Renal cortex interstitium (tissue), 15 donors: ENCODE data around the gene USP17L24. TPM values are rescaled to one million over a fixed set of nuclear protein-coding genes. Genes with fewer than 3 reads are reported as not detected.
"Not testable (repeated sequence)": the region's sequence is repeated elsewhere in the genome, so short reads cannot be mapped to it uniquely, and the experiment has no call there.

Experiments used
- DNase-seq, 11 donors: peaks; one replicate each; pipeline ENCODE4 v3.0.0-alpha.2; 2013; ENCODE audit warnings: low read depth in 9 of 11, low spot score in 4 of 11; ENCODE audit errors: extremely low read depth in 1 of 11
- long read RNA-seq, 16 experiments: transcript quantifications; one replicate each; lab custom pipeline, GENCODE V29; 2026
- polyA plus RNA-seq, 3 donors: library from polyadenylated mRNA; unstranded; fragments of 120-200 nt; gene quantifications; one replicate each; pipeline ENCODE4 v1.2.1, GENCODE V29; 2013; ENCODE audit not compliant: insufficient read length in 3 of 3

Gene USP17L24
- polyA plus RNA-seq = not detected
- long read RNA-seq, donor 1 = 0 reads
- long read RNA-seq, donor 2, partial matches to known transcripts = 0 of 1 reads
- long read RNA-seq, donor 2, other reads (novel, unspliced or antisense) = 0 of 1 reads
- long read RNA-seq, donor 3 = 0 reads
- long read RNA-seq, donor 4 = 0 reads
- long read RNA-seq, donor 5 = 0 reads
- long read RNA-seq, donor 6 = 0 reads
- long read RNA-seq, donor 7 = 0 reads
- long read RNA-seq, donor 8 = 0 reads
- long read RNA-seq, donor 9 = 0 reads
- long read RNA-seq, donor 10 = 0 reads
- long read RNA-seq, donor 11 = 0 reads
- long read RNA-seq, donor 12 = 0 reads
- long read RNA-seq, donor 13 = 0 reads
- long read RNA-seq, donor 14 = 0 reads
- long read RNA-seq, donor 15 = 0 reads
- long read RNA-seq, donor 16 = 0 reads

- DNase-seq = not testable (repeated sequence)
These were observed at the start of gene USP17L24 for GRCh38 chr4:9324865-9325264. Gene USP17L24 (plus strand): TSS chr4:9325165. CDS start chr4:9325165, 0 bp downstream.

GRCh38 chr4:9324191-9324590, 774 bp upstream of the USP17L24 start:
- DNase-seq = not testable (repeated sequence)

GRCh38 chr4:9329611-9330010, 4.6 kb downstream of the USP17L24 start, which contains the start of gene USP17L25:
Gene USP17L25 (plus strand): TSS chr4:9329911. CDS start chr4:9329911, 0 bp downstream.
- DNase-seq = not testable (repeated sequence)

DNA sequence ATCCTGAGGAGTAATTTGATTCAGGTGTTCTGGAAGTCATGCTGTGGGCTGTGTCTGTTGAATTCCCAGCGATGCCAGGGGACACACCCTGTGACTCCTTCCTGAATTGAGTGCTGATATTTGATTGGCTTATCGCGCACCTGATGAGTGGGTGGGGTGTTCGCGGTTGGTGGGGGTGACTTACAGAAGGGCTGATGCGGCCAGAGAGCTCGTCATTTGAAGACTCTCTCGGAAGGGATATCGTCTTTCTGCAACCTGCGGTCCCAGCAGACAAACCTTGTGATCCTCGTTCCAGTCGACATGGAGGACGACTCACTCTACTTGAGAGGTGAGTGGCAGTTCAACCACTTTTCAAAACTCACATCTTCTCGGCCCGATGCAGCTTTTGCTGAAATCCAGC, 9.4 kb downstream of the USP17L24 start, which contains the start of gene USP17L26:
Gene USP17L26, plus strand, starts transcription at position 301 of the 400 bp plus-strand sequence. Its CDS starts 0 bp downstream, at position 301.
- not testable (repeated sequence) for DNase-seq

DNA sequence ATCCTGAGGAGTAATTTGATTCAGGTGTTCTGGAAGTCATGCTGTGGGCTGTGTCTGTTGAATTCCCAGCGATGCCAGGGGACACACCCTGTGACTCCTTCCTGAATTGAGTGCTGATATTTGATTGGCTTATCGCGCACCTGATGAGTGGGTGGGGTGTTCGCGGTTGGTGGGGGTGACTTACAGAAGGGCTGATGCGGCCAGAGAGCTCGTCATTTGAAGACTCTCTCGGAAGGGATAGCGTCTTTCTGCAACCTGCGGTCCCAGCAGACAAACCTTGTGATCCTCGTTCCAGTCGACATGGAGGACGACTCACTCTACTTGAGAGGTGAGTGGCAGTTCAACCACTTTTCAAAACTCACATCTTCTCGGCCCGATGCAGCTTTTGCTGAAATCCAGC, 14.1 kb downstream of the USP17L24 start, which contains the start of gene USP17L5:
Gene USP17L5, plus strand, starts transcription at position 301 of the 400 bp plus-strand sequence. Its CDS starts 0 bp downstream, at position 301.
- DNase-seq = not testable (repeated sequence)

- DNase-seq = not testable (repeated sequence)
These were observed 18.9 kb downstream of the USP17L24 start, which contains the start of gene USP17L27 for GRCh38 chr4:9343848-9344247. Gene USP17L27 (plus strand): TSS chr4:9344148. CDS start chr4:9344148, 0 bp downstream.

DNA sequence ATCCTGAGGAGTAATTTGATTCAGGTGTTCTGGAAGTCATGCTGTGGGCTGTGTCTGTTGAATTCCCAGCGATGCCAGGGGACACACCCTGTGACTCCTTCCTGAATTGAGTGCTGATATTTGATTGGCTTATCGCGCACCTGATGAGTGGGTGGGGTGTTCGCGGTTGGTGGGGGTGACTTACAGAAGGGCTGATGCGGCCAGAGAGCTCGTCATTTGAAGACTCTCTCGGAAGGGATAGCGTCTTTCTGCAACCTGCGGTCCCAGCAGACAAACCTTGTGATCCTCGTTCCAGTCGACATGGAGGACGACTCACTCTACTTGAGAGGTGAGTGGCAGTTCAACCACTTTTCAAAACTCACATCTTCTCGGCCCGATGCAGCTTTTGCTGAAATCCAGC, 23.6 kb downstream of the USP17L24 start, which contains the start of gene USP17L28:
Gene USP17L28, plus strand, starts transcription at position 301 of the 400 bp plus-strand sequence. Its CDS starts 0 bp downstream, at position 301.
- DNase-seq = not testable (repeated sequence)

DNA sequence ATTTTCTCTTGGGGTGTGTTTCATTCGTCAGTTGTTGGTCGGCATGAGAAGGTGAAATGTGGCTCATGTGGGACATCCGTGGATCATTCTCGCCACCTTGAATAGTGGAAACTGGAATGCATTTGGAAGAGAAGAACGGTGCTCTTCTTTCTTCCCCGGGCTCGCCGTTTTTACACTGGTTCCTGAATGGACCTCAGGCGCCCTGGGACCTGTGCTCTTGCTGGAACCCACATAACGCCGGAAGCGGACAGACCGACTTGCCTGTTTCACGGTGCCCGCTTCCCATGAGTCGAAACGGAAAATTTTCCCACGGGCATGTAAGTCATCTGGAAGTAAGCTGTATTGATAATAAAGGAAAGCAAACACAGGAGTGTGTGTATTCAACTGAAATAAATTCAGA, 25.9 kb downstream of the USP17L24 start:
- not testable (repeated sequence) for DNase-seq

GRCh38 chr4:9353338-9353737, 28.4 kb downstream of the USP17L24 start, which contains the start of gene USP17L29:
Gene USP17L29 (plus strand): TSS chr4:9353638. CDS start chr4:9353638, 0 bp downstream.
- DNase-seq = not testable (repeated sequence)

GRCh38 chr4:9362829-9363228, 37.9 kb downstream of the USP17L24 start, which contains the start of gene USP17L30:
Gene USP17L30 (plus strand): TSS chr4:9363129. CDS start chr4:9363129, 0 bp downstream.
- DNase-seq = not testable (repeated sequence)

Other genes with a start within 250 kb of the USP17L24 start
- gene FAM90A26, start 154.8 kb upstream of the USP17L24 start, polyA plus RNA-seq = under 1 TPM in 2 of 3 donors, not detected in 1; 0.11 to 0.20 TPM
- gene USP17L10, start 114.5 kb upstream of the USP17L24 start, polyA plus RNA-seq = not detected
- gene USP17L11, start 109.8 kb upstream of the USP17L24 start, polyA plus RNA-seq = not detected
- not detected for gene USP17L12, start 105.0 kb upstream of the USP17L24 start, polyA plus RNA-seq
- not detected for gene USP17L13, start 100.3 kb upstream of the USP17L24 start, polyA plus RNA-seq
- not detected for gene USP17L15, start 90.8 kb upstream of the USP17L24 start, polyA plus RNA-seq
- gene USP17L17, start 81.3 kb upstream of the USP17L24 start, polyA plus RNA-seq = not detected
- gene USP17L18, start 76.5 kb upstream of the USP17L24 start, polyA plus RNA-seq = not detected
- not detected for gene USP17L19, start 71.8 kb upstream of the USP17L24 start, polyA plus RNA-seq
- not detected for gene USP17L20, start 67.0 kb upstream of the USP17L24 start, polyA plus RNA-seq
- gene USP17L21, start 62.3 kb upstream of the USP17L24 start, polyA plus RNA-seq = not detected
- not detected for gene USP17L22, start 57.5 kb upstream of the USP17L24 start, polyA plus RNA-seq
- not detected for gene USP17L25, start 4.7 kb downstream of the USP17L24 start, polyA plus RNA-seq
- gene USP17L26, start 9.5 kb downstream of the USP17L24 start, polyA plus RNA-seq = not detected
- gene USP17L5, start 14.2 kb downstream of the USP17L24 start, polyA plus RNA-seq = not detected
- gene USP17L27, start 19.0 kb downstream of the USP17L24 start, polyA plus RNA-seq = not detected
- gene USP17L28, start 23.7 kb downstream of the USP17L24 start, polyA plus RNA-seq = not detected
- not detected for gene USP17L29, start 28.5 kb downstream of the USP17L24 start, polyA plus RNA-seq
- not detected for gene USP17L30, start 38.0 kb downstream of the USP17L24 start, polyA plus RNA-seq
- gene DEFB131A, start 119.2 kb downstream of the USP17L24 start, polyA plus RNA-seq = not detected